Effector memory CD4-positive, alpha-beta T cell (primary cell): ENCODE data around the gene ADPGK.
A peak's percentile ranks its signal among the peaks of the same experiment; 100 is the strongest.

Experiments used
- DNase-seq, 3 donors: peaks; one replicate each; pipeline ENCODE4 v3.0.0-alpha.2; 2020
- H3K27ac ChIP-seq: 2 replicates; pipeline ENCODE4 v1.7.0; 2013; ENCODE audit warnings: mild to moderate bottlenecking, low read length, moderate library complexity; ENCODE audit not compliant: insufficient read depth, poor library complexity, severe bottlenecking
- H3K27me3 ChIP-seq: replicated peaks from 2 replicates; pipeline ENCODE4 v1.7.0; 2013; ENCODE audit warnings: mild to moderate bottlenecking, low read length; ENCODE audit not compliant: insufficient read depth, control insufficient read depth, poor library complexity, severe bottlenecking
- H3K36me3 ChIP-seq: 2 replicates; pipeline ENCODE4 v1.7.0; 2013; ENCODE audit warnings: mild to moderate bottlenecking, low read length, moderate library complexity; ENCODE audit not compliant: control insufficient read depth, insufficient read depth
- H3K4me1 ChIP-seq: 2 replicates; pipeline ENCODE4 v1.7.0; 2013; ENCODE audit warnings: low read length, mild to moderate bottlenecking; ENCODE audit not compliant: control insufficient read depth, insufficient read depth, poor library complexity, severe bottlenecking
- H3K4me3 ChIP-seq: 2 replicates; pipeline ENCODE4 v1.7.0; 2013; ENCODE audit warnings: low read length, low read depth, mild to moderate bottlenecking; ENCODE audit not compliant: insufficient read depth, poor library complexity, severe bottlenecking
- H3K9me3 ChIP-seq: 2 replicates; pipeline ENCODE4 v1.7.0; 2013; ENCODE audit warnings: mild to moderate bottlenecking, low read length, moderate library complexity; ENCODE audit not compliant: control insufficient read depth

Gene ADPGK

DNA sequence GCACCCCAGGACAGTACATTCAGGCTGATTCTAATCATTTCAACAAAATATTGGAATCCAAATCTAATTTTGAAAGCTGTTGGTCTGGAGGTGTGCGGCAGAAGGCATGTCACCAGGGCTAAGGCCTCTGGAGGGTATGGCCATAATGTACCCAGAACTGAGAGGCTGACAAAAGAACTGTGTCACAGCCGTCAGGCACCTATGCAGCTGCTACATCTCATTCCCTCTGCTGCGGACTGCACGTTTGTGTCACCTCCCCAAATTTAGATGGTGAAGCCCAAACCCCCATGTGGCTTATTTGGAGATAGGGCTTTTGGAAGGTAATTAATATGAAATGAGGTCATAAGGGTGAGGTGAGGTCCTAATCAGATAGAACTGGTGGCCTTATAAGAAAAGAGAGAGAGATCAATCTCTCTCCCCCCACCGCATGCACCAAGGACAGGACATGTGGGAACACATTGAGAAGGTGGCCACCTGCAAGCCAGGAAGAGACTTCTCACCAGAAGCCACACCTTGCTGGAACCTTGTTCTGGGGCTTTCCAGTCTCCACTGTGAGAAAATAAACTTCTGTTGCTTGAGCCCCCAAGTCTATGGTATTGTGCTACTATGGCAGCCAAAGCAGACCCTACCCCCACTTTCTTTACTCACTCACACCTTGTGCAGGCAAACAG, 22.8 kb downstream of the ADPGK start:
- H3K9me3 ChIP-seq: no peaks in the 10 kb centered on the region
- H3K27me3 ChIP-seq: no peaks in the 10 kb centered on the region
- H3K4me3 ChIP-seq: no peak overlapping the region
- H3K36me3 ChIP-seq: peaks cover 30% of the 10 kb centered on the region
- no peak for DNase-seq
- no peaks in the 10 kb centered on the region for H3K4me1 ChIP-seq
- no peak overlapping the region for H3K27ac ChIP-seq

DNA sequence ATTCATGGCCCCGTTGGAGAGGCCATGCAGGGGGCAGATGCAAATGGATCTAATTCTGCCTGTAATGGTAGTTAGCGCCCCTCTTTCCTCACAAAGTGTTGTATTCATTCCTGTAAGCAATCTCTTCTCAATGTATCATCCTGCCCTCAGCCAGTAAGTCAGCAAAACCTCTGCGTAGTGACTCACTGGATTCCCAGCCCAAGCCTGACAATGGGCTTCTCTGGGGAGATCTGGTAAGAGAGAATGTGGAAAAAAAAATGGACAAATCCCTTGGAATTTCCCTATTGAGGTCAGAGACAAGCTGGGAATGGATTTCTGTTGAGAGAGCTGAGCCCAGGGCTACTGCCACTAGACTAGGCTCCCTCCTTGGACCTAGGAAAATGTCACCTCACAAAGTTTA, 25.4 kb downstream of the ADPGK start:
- Histone ChIP-seq H3K27ac (no peak overlapping the region), H3K36me3 (peaks cover 47% of the 10 kb centered on the region), H3K27me3 (no peaks in the 10 kb centered on the region), H3K9me3 (no peaks in the 10 kb centered on the region), H3K4me3 (no peak overlapping the region), H3K4me1 (no peaks in the 10 kb centered on the region)
- DNase-seq: no peak

DNA sequence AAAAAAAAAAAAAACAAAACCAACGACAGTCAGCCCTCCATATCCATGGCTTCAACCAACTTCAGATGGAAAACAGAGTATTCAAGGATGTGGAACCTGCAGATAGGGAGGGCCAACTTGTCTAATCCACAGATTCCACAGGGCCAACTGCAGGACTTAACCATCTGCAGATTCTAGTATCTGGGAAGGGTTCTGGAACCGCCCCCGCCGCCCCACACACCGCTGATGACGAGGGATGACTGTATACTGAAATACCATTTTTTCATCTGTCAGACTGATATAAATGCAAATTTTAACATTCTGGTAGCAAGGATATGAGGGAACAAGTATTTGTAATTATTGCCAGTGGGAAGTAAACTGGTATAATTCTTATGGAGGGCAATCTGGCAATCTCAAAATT, 29.5 kb downstream of the ADPGK start:
- peaks cover 52% of the 10 kb centered on the region for H3K36me3 ChIP-seq
- H3K9me3 ChIP-seq: no peaks in the 10 kb centered on the region
- H3K27me3 ChIP-seq: no peaks in the 10 kb centered on the region
- H3K27ac ChIP-seq: no peak overlapping the region
- H3K4me1 ChIP-seq: no peaks in the 10 kb centered on the region
- DNase-seq: no peak
- no peak overlapping the region for H3K4me3 ChIP-seq

DNA sequence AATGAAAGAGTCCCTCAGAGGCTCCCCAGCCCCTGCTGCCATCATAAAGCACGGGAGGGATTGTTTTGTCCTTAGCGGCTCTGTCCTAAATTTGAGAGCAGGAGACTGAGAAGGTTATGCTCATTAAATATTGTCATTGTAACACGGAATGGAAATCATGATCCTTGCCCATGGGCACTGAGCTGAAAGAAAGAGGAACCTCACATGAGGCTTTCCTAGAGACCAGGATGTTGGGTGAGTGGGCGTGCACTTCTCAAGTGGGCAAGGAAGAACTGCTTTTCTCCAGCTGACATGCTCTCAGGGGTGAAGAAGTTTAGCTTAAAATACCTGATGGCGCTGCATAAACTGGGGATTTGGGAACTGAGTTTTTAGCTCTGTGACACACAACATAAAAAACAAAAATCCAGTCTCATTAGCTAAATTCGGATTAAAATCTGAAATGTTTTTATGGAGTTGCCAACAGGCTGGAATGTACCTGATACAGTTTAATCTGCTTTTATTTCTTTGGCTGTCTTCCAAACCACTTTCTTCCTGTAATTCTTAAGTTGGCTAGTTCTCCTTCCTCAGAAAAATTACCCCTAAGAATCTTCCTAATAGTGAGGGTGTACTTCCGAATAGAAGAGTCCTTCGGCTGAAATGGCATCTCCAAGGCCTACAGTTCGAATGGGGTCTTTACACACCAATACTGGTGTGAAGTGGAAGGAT, 31.7 kb downstream of the ADPGK start:
- no peaks in the 10 kb centered on the region for H3K9me3 ChIP-seq
- no peaks in the 10 kb centered on the region for H3K27me3 ChIP-seq
- no peaks in the 10 kb centered on the region for H3K4me1 ChIP-seq
- H3K27ac ChIP-seq: no peak overlapping the region
- DNase-seq: no peak
- H3K36me3 ChIP-seq: peaks cover 41% of the 10 kb centered on the region
- H3K4me3 ChIP-seq: no peak overlapping the region

DNA sequence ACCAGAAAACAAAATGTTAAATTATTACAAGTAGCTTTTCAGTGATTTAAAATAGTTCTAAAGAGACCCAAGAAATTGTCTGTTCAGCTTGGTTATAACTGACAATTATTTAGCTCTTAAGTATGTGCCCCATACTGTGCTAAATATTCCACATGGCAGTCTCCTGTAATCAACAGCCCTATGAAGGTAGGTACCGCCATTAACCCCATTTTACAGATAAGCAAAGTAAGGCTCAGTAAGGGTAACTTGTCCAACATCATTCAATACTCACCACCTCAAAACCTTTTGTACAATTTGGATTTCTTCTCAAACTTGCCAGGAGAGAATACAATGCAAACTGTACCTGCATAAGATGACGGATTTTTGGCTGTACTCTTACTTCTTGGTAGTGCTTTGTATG, 33.9 kb downstream of the ADPGK start:
- Histone ChIP-seq H3K9me3 (no peaks in the 10 kb centered on the region), H3K27me3 (no peaks in the 10 kb centered on the region), H3K4me3 (no peak overlapping the region), H3K27ac (no peak overlapping the region), H3K4me1 (no peaks in the 10 kb centered on the region), H3K36me3 (peaks cover 24% of the 10 kb centered on the region)
- DNase-seq: no peak

DNA sequence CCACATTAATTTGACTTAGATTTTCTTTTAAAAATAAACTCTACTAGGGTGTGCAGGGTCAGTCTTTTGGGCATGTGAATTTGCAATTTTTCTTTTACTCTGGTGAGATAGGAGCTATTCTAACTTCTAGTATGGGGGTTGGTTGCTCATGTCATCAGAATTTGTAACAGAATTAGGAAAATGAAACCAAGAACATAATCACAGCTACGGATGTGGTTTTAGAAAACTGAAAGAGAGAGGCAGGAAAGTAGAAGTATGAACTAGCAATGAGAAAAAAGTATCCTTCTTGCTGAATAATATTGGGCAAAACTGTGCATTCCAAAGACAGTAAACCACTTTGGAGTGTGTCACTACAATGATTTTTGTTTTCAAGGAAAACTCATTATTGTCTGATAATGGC, 43.3 kb downstream of the ADPGK start:
- Histone ChIP-seq H3K27me3 (no peaks in the 10 kb centered on the region), H3K9me3 (no peaks in the 10 kb centered on the region), H3K4me1 (peaks cover 10% of the 10 kb centered on the region), H3K27ac (peak overlapping the region; percentile 25), H3K36me3 (peaks cover 20% of the 10 kb centered on the region), H3K4me3 (no peak overlapping the region)
- DNase-seq: no peak

DNA sequence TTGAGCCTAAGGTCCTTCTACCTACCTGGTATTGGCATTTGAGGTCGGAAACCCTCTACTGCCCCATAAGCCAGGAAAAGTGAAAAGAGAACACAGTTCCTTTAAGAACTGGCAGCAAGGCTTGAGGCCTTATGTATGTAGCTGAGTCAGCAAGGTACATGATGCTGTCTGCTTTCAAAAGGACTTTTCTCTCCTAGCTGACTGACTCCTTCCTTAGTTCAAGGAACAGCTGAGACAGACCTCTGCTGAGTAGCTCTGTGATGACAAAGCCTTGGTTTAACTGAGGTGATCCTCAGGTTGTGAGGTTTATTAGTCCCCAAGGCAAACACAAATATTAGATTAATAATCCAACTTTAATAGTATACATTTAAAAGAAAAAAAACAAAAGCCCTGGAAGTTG, 45.8 kb downstream of the ADPGK start:
- Histone ChIP-seq H3K4me3 (no peak overlapping the region), H3K27ac (no peak overlapping the region), H3K4me1 (peaks cover 10% of the 10 kb centered on the region), H3K36me3 (peaks cover 20% of the 10 kb centered on the region), H3K27me3 (no peaks in the 10 kb centered on the region), H3K9me3 (no peaks in the 10 kb centered on the region)
- DNase-seq: no peak

DNA sequence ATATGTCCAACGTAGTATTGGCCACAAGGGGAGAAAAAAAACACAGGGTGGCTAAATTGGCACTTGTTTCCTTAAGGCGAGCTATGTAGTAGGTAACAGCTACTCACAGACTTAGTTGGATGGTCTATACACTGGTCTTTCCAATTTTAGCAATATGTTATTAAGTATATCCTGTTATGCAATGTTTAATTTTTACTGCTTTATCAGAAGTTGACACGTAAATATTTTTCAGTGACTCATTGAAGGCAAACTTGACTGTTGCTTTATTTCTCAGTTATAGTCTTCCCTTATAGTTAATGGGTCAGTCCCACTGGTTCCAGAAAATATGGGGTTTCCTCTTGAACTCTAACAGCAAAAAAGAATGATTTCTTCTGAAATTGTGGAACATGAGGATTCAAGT, 46.5 kb downstream of the ADPGK start:
- Histone ChIP-seq H3K4me1 (peaks cover 10% of the 10 kb centered on the region), H3K4me3 (no peak overlapping the region), H3K9me3 (no peaks in the 10 kb centered on the region), H3K27ac (no peak overlapping the region), H3K27me3 (no peaks in the 10 kb centered on the region), H3K36me3 (peaks cover 21% of the 10 kb centered on the region)
- no peak for DNase-seq

DNA sequence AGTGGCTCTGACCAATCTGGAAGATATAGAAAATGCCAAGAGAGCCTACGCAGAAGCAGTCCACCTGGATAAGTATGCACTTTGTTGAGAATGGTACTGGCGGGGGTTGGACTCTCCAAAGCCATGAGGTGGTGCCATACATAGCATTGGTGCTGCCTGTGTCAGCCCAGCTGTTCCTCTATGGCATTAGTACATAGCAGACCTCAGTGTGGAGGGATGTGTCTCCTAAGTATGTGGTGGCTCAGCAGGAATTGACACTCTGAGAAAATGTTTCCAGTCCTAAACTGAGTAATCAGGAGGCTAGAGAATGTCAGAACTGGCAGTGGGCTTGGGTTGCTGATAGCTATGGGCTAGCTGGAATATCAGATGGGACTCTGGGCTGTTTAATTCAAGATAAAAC, 48.4 kb downstream of the ADPGK start:
- Histone ChIP-seq H3K27ac (no peak overlapping the region), H3K9me3 (no peaks in the 10 kb centered on the region), H3K27me3 (no peaks in the 10 kb centered on the region), H3K4me3 (no peak overlapping the region), H3K36me3 (peaks cover 31% of the 10 kb centered on the region), H3K4me1 (peaks cover 5% of the 10 kb centered on the region)
- no peak for DNase-seq

DNA sequence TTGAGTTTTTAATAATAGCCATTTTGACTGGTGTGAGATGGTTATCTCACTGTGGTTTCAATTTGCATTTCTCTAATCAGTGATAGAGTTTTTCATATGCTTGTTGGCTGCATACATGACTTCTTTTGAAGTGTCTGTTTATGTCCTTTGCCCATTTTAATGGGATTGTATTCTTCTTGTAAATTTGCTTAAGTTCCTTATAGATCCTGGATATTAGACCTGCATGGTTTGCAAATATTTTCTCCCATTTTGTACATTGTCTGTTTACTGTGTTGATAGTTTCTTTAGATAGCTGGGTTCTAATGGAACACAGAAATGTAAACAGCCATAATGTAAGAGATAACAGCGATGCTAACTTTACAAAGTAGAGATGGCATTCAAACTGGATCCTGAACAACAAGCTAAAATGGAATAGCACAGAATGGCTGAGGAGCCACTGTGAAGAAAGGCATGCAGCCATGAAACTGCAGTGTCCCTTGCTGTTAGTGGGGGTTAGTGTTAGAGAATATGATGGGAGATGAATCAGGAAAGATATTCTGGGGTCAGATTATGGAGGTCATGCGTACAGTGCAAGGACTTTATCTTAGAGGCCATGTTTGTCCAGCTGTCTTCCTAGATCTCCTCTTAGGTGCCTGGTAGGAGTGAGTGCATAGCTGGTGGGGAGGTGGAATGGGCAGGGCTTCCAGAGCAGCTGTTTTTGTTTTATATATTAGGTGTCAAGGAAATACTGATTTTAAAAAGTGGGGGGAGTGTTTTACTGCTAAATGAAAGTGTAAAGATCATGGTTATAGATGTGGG, 49.4 kb downstream of the ADPGK start:
- Histone ChIP-seq H3K27ac (no peak overlapping the region), H3K9me3 (no peaks in the 10 kb centered on the region), H3K4me3 (no peak overlapping the region), H3K4me1 (no peaks in the 10 kb centered on the region), H3K27me3 (no peaks in the 10 kb centered on the region), H3K36me3 (peaks cover 31% of the 10 kb centered on the region)
- no peak for DNase-seq
